Stimulated activated CD8-positive, alpha-beta memory T cell treated with anti-CD3 and anti-CD28 coated beads, Interleukin-7, amount 100 ng/mL, for 4 hours (primary cell): ENCODE measurements around the gene ERC2.

ENCODE experiments used
- DNase-seq, 2 donors: peaks; one replicate each; pipeline ENCODE4 v3.0.0-alpha.2; 2020; ENCODE audit warnings: low read depth in 2 of 2

Gene ERC2

GRCh38 chr3:55795746-55796145, 672.5 kb downstream of the ERC2 start:
- DNase-seq: no peak

DNA sequence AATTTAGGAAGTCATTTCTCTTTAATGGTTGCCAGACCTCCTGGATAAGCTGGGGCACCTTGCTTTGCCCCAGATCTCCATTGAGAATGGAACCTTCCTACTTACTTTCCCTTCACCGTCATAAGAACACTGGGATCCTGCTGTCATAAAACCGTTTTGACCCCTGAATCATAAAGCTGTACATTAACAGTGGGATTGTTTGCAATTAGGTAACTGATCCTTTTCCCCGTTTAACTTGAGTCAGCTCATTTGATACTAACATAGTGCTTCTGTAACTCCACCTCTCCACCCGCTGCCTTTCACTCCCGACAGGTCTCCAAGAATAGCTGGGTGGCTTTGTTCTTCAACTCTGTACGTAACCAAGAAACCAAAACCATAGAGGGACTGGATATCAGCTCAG, 673.0 kb downstream of the ERC2 start:
- DNase-seq: no peak

GRCh38 chr3:55792742-55793141, 675.5 kb downstream of the ERC2 start:
- no peak for DNase-seq

GRCh38 chr3:55792009-55792408, 676.3 kb downstream of the ERC2 start:
- no peak for DNase-seq

GRCh38 chr3:55790596-55791350, 677.5 kb downstream of the ERC2 start:
- no peak for DNase-seq

DNA sequence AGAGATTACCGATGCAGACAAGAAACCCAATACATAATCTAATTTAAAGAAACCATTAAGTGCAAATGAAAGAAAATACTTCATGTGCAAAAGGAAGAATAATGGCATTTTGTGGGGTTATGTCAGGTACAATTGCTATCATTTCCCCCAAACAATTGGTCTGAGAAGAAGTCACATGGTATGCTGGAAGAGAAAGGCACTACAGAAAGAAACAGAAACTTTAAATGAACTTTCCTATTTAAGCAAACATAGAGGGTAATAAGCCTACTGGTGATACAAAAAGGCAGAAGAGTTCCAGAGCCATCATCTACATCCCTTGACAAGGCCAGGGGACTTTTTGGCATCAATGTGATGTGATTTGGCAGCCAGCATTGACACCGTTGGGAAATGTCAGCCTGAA, 678.8 kb downstream of the ERC2 start:
- no peak for DNase-seq

DNA sequence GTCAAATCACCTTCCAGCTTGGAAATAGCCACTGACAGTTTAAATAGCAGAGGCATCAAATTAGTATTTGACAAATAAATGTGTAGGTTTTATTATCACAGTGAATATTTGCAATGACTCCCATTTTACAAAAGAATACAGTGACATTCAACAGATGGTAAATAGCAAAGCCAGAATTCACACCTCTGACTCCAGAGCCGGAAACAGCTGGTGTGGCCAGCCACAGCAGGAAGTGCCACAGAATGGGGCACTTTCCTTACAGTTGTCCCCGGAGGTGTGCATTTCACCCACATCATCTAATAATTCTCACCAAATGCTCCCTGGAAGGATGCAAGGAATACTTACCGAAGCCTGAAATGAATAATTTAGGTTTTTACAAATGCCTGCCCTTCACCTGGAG, 685.5 kb downstream of the ERC2 start:
- no peak for DNase-seq

- DNase-seq: no peak
These were observed 685.9 kb downstream of the ERC2 start for GRCh38 chr3:55782351-55782750.

- no peak for DNase-seq
These were observed 687.4 kb downstream of the ERC2 start for GRCh38 chr3:55780913-55781312.

- no peak for DNase-seq
These were observed 688.7 kb downstream of the ERC2 start for GRCh38 chr3:55779543-55779942.

- no peak for DNase-seq
These were observed 692.7 kb downstream of the ERC2 start for GRCh38 chr3:55775366-55776154.

- DNase-seq: no peak
These were observed 693.4 kb downstream of the ERC2 start for GRCh38 chr3:55774856-55775255.

GRCh38 chr3:55771503-55771902, 696.8 kb downstream of the ERC2 start:
- no peak for DNase-seq

DNA sequence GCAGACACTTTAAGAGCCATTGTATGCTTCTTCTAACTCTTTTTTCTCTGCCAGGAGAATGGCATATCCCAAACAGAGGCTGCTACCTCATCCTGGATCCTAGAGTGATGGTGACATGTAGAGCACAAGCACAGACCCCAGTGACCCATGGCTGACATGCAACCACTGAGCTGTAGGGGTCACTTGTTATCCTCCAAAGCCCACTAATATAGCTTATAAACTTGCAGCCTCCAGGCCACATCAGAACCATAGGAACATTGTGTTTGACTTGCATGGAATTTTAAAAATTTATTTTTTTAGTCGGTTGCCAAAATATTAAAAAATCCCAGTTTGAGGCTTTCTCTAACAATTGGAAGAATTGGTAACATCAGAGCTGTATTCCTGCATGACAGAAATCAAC, 698.2 kb downstream of the ERC2 start:
- no peak for DNase-seq

DNA sequence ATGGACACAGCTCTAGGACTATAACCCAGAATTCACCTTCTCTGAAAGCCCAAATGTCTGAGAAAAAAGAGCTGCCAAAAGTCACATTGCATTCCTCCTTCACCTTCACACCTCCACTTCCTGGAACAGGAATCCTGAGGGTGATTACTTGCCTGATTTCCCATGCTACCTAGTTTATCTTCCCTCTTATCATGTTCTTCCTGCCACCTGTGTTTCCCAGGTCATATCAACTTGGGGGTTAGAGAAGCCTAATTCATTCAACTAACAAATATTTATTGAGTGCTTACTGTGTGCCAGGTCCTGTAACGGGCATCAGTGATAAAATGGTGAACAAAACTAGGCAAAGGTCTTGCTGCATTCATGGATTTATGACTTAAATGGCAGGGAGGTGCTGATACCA, 701.5 kb downstream of the ERC2 start:
- DNase-seq: no peak

- no peak for DNase-seq
These were observed 702.2 kb downstream of the ERC2 start for GRCh38 chr3:55765906-55766701.

DNA sequence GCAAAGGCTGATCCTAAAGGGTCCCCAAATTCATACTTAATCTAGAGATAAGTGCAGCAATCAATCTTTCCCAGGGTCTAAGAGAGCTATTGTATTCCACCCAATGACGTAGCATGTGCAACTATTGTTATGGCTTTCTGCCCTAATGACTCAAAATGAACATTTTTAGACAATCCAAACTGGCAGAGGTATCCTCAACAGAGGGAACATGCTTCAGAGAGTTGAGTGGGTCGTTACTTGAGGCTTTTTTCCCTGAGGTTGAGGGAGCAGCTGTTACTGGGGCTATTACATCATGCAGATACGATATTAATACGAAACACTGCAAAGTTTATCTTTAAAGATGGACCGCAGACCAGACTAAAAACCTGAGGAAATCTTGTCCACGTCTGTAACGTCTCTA, 702.9 kb downstream of the ERC2 start:
- no peak for DNase-seq

DNA sequence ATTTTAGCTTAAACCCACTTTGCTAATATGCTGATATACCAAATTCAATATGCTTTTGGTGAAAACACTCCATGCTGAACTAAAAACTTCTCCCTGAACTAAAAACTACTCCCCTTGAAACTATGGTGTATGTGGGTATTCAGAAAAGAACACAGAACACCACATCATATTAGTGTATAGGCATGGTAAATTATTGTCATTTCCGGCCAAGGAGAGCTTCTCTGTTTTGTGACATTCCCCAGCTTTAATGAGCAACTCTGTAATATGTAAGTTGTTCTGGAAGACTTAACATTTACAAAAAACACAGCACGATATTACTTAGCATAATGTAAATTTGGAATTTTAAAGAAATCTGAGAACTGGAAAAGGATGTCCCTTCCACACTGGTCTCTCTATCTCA, 711.3 kb downstream of the ERC2 start:
- no peak for DNase-seq

GRCh38 chr3:55755516-55756205, 712.6 kb downstream of the ERC2 start:
- DNase-seq: no peak

DNA sequence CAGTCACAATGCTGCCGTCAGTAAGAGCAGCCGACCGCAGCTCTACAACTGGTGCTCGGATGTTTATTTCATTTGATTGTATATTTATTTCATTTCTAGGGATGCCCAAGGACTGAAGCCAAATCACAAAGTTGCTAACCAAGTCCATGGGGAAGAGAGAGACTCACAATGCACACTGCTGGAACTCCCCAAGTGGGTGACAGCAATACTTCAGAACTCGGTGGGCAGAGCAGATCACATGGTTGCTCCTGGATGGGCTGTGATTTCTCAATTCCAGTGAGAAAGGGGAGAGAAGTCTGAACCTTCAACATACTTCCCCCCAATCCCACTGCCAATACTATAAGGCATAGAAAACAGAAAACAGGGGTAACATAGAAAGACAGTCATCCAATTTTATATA, 715.4 kb downstream of the ERC2 start:
- no peak for DNase-seq

- no peak for DNase-seq
These were observed 716.5 kb downstream of the ERC2 start for GRCh38 chr3:55751730-55752129.

DNA sequence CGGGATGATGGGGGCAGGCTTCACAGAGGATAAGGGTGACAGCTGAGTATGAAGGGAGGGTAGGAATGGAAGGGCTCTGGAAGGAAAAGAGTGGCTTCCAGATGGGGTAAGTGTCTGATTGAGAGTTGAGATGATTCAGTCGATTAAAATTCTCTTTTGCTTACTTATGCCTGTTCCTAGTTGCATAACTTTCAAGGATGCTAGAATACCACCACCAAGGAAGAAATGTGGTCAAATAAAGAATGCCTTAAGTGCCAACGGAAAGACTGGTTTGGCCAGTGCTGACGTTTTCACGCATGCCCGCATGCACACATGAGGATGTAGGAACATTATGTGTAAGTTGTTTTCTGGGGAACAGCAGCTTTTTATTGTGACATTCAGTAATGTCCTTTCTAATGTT, 717.7 kb downstream of the ERC2 start:
- no peak for DNase-seq
